Measurements from ENCODE around the gene PALS2.

The PALS2 gene

GRCh38 chr7:24609570-24609969 is 36.3 kb downstream of the PALS2 start:
- H3K4me3 Mint-ChIP-seq: no peak overlapping the region
- H3K4me1 Mint-ChIP-seq: peaks cover 15% of the 10 kb centered on the region
- no peak for DNase-seq (ENCODE audit: low spot score in 2 of 2)

GRCh38 chr7:24611130-24611529 is 37.9 kb downstream of the PALS2 start:
- ATAC-seq (no peak), DNase-seq (ENCODE audit: low spot score in 2 of 2) (no peak)
- H3K27ac Mint-ChIP-seq: no peak overlapping the region
- peaks cover 15% of the 10 kb centered on the region for H3K4me1 Mint-ChIP-seq
- no peaks in the 10 kb centered on the region for H3K36me3 Mint-ChIP-seq
- no peak overlapping the region for H3K4me3 Mint-ChIP-seq
- H3K9me3 Mint-ChIP-seq: peaks cover 6% of the 10 kb centered on the region

More at GRCh38 chr7:24609570-24609969, 36.3 kb downstream of the PALS2 start:
- no peak overlapping the region for H3K27ac Mint-ChIP-seq
- no peak for ATAC-seq
- no peaks in the 10 kb centered on the region for H3K36me3 Mint-ChIP-seq
- peaks cover 2% of the 10 kb centered on the region for H3K9me3 Mint-ChIP-seq

GRCh38 chr7:24617957-24618616 is 44.8 kb downstream of the PALS2 start:
- DNase-seq (ENCODE audit: low spot score in 2 of 2): no peak
- no peak for ATAC-seq
- Mint-ChIP-seq H3K27ac (no peak overlapping the region), H3K4me3 (no peak overlapping the region), H3K36me3 (no peaks in the 10 kb centered on the region), H3K9me3 (peaks cover 17% of the 10 kb centered on the region), H3K4me1 (peaks cover 5% of the 10 kb centered on the region)

GRCh38 chr7:24619978-24620377 is 46.7 kb downstream of the PALS2 start:
- ATAC-seq (no peak), DNase-seq (ENCODE audit: low spot score in 2 of 2) (no peak)
- H3K9me3 Mint-ChIP-seq: peaks cover 13% of the 10 kb centered on the region
- H3K27ac Mint-ChIP-seq: no peak overlapping the region
- peaks cover 6% of the 10 kb centered on the region for H3K4me1 Mint-ChIP-seq
- no peaks in the 10 kb centered on the region for H3K36me3 Mint-ChIP-seq
- H3K4me3 Mint-ChIP-seq: no peak overlapping the region

GRCh38 chr7:24622646-24623182 is 49.5 kb downstream of the PALS2 start:
- DNase-seq (ENCODE audit: low spot score in 2 of 2) (no peak), ATAC-seq (no peak)
- Mint-ChIP-seq H3K36me3 (no peaks in the 10 kb centered on the region), H3K9me3 (peaks cover 19% of the 10 kb centered on the region), H3K4me3 (no peak overlapping the region), H3K27ac (no peak overlapping the region), H3K4me1 (peaks cover 6% of the 10 kb centered on the region)
